K562 (cell line): ENCODE measurements around the gene BIRC7. TPM values are rescaled to one million over a fixed set of nuclear protein-coding genes. Genes with fewer than 3 reads are reported as not detected.
A peak's percentile ranks its signal among the peaks of the same experiment; 100 is the strongest.

Experiments
- ARNT ChIP-seq, 2 experiments: fragments of 450-650 bp; IDR thresholded peaks; 2 replicates each; pipeline ENCODE4 v1.6.1; 2016; ENCODE audit warnings: mild to moderate bottlenecking in 1 of 2
- BDP1 ChIP-seq: IDR thresholded peaks from 3 replicates; pipeline ENCODE4 v1.6.1; 2011; ENCODE audit not compliant: insufficient read length, insufficient read depth
- EHMT2 ChIP-seq: fragments of 450-650 bp; IDR thresholded peaks from 2 replicates; pipeline ENCODE4 v1.6.1; 2018; ENCODE audit warnings: antibody characterized with exemption
- EP300 ChIP-seq: IDR thresholded peaks from 2 replicates; pipeline ENCODE4 v1.6.1; 2012; ENCODE audit warnings: low read length, improper control_type of control experiment
- ETV5 ChIP-seq: sonication (generic); formaldehyde crosslinking; IDR thresholded peaks from 2 replicates; pipeline ENCODE4 v1.4.0; 2020; ENCODE audit warnings: low read depth, mild to moderate bottlenecking, missing genetic modification reagents
- FOXA3 ChIP-seq, 2 experiments: fragments of 450-650 bp in 1 of 2; sonication (generic) in 1 of 2; formaldehyde crosslinking; IDR thresholded peaks in 1 of 2; conservative IDR thresholded peaks in 1 of 2; 2 replicates each; pipeline versions ENCODE4 v1.4.0 to v1.8.0; 2020 to 2022; ENCODE audit warnings: mild to moderate bottlenecking in 2 of 2, missing genetic modification reagents in 1 of 2
- FOXK1 ChIP-seq: sonication (generic); formaldehyde crosslinking; IDR thresholded peaks from 2 replicates; pipeline ENCODE4 v1.8.0; 2022; ENCODE audit warnings: missing genetic modification reagents, mild to moderate bottlenecking, borderline replicate concordance
- HCFC1 ChIP-seq: IDR thresholded peaks from 2 replicates; pipeline ENCODE4 v1.6.1; 2012; ENCODE audit warnings: low read depth, low read length, improper control_type of control experiment
- MTA1 ChIP-seq: fragments of 450-650 bp; IDR thresholded peaks from 2 replicates; pipeline ENCODE4 v1.6.1; 2017; ENCODE audit warnings: borderline replicate concordance
- NEUROD1 ChIP-seq: fragments of 150-350 bp; IDR thresholded peaks from 2 replicates; pipeline ENCODE4 v1.6.1; 2014; ENCODE audit warnings: borderline replicate concordance, low read length, low read depth; ENCODE audit not compliant: partially characterized antibody
- SETDB1 ChIP-seq: IDR thresholded peaks from one replicate; pipeline ENCODE4 v1.6.1; 2012; ENCODE audit warnings: low read length, control low read depth, inconsistent platforms
- SIRT6 ChIP-seq: IDR thresholded peaks from one replicate; pipeline ENCODE4 v1.6.1; 2012; ENCODE audit warnings: low read depth, mild to moderate bottlenecking, control low read depth, inconsistent platforms, low read length, moderate library complexity
- SMAD2 ChIP-seq: fragments of 150-350 bp; IDR thresholded peaks from 2 replicates; pipeline ENCODE4 v1.6.1; 2014; ENCODE audit warnings: low read depth, mild to moderate bottlenecking, low read length
- ZNF232 ChIP-seq: sonication (generic); formaldehyde crosslinking; IDR thresholded peaks from 2 replicates; pipeline ENCODE4 v1.8.0; 2022; ENCODE audit warnings: mild to moderate bottlenecking, missing genetic modification reagents
- ZNF239 ChIP-seq: fragments of 250-450 bp; sonication (Bioruptor Pico); IDR thresholded peaks from 2 replicates; pipeline ENCODE4 v1.4.0; 2020; ENCODE audit warnings: mild to moderate bottlenecking
- polyA plus RNA-seq, 8 experiments: library from polyadenylated mRNA; depleted of rRNA in 4 of 8; stranded (reverse) in 5 of 8; unstranded in 3 of 8; fragments of >200 nt; fragmentation: Nextera tagmentation in 2 of 8; fragmentation: Illumina TruSeq in 1 of 8; extraction: Ambion mirVana in 2 of 8; extraction: Trizol in 1 of 8; gene quantifications; 2 replicates each; pipeline versions ENCODE4 v1.2.1 to v1.2.3, GENCODE V29; 2011 to 2014; ENCODE audit warnings: inconsistent platforms in 1 of 8, missing spikeins in 1 of 8
- total RNA-seq, 7 experiments: library from RNA; depleted of rRNA in 6 of 7; stranded (reverse); fragments of >200 nt in 6 of 7; fragmentation: Illumina TruSeq in 2 of 7; extraction: Trizol in 2 of 7; gene quantifications; 2 replicates each; pipeline versions ENCODE4 v1.2.1 to v1.2.3, GENCODE V29; 2011 to 2021; ENCODE audit warnings: low replicate concordance in 1 of 7
- TF ChIP-seq, protein P1 (sequence below): fragments of 250-450 bp; sonication (Bioruptor Pico); IDR thresholded peaks from 2 replicates; pipeline ENCODE4 v1.4.0; 2020; ENCODE audit warnings: mild to moderate bottlenecking, moderate library complexity
- TF ChIP-seq, protein P2 (sequence below): sonication (generic); formaldehyde crosslinking; IDR thresholded peaks from 2 replicates; pipeline ENCODE4 v1.5.0; 2020; ENCODE audit warnings: missing genetic modification reagents
- TF ChIP-seq, protein P3 (sequence below): fragments of 250-450 bp; sonication (Bioruptor Pico); IDR thresholded peaks from 2 replicates; pipeline ENCODE4 v1.5.0; 2021
- TF ChIP-seq, protein P4 (sequence below), 2 experiments: fragments of 450-650 bp in 1 of 2; sonication (generic) in 1 of 2; formaldehyde crosslinking; conservative IDR thresholded peaks; 2 replicates each; pipeline versions ENCODE4 v1.4.0 to v1.8.1; 2020 to 2022; ENCODE audit warnings: mild to moderate bottlenecking in 1 of 2, missing genetic modification reagents in 1 of 2
- TF ChIP-seq, protein P5 (sequence below): fragments of 450-650 bp; formaldehyde crosslinking; IDR thresholded peaks from 2 replicates; pipeline ENCODE4 v1.4.0; 2020; ENCODE audit warnings: mild to moderate bottlenecking, moderate library complexity
- TF ChIP-seq, protein P6 (sequence below): fragments of 450-650 bp; IDR thresholded peaks from 2 replicates; pipeline ENCODE4 v1.7.0; 2016; ENCODE audit warnings: borderline replicate concordance

The BIRC7 gene
- total and polyA plus RNA-seq, 9 of the 15 experiments (the other 6 are each of a cell fraction or from before 2014, with no cell fraction given), result 0.14 to 0.19 (median 0.16) TPM; not detected in 5

DNA sequence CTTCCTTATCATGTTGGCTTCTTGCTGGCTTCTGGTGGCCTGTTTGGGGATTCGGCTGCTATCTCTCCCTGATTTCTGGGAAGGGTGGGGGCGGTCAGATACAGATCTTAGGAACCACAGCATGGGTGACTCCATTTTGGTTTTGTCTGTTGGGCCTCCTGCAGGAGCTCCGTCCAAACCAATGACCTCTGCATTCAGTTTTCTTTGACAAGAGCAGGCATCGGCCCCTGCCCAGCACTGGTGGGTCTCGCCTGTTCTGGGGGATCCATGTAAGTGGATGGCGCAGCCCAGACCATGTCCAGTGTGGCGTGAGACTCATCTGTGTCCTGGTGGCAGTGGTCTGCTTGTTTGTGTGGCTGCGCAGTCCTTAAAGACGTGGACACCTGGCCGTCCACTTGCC, 28.3 kb downstream of the BIRC7 start (continued):
- TF ChIP-seq, protein P1, sequence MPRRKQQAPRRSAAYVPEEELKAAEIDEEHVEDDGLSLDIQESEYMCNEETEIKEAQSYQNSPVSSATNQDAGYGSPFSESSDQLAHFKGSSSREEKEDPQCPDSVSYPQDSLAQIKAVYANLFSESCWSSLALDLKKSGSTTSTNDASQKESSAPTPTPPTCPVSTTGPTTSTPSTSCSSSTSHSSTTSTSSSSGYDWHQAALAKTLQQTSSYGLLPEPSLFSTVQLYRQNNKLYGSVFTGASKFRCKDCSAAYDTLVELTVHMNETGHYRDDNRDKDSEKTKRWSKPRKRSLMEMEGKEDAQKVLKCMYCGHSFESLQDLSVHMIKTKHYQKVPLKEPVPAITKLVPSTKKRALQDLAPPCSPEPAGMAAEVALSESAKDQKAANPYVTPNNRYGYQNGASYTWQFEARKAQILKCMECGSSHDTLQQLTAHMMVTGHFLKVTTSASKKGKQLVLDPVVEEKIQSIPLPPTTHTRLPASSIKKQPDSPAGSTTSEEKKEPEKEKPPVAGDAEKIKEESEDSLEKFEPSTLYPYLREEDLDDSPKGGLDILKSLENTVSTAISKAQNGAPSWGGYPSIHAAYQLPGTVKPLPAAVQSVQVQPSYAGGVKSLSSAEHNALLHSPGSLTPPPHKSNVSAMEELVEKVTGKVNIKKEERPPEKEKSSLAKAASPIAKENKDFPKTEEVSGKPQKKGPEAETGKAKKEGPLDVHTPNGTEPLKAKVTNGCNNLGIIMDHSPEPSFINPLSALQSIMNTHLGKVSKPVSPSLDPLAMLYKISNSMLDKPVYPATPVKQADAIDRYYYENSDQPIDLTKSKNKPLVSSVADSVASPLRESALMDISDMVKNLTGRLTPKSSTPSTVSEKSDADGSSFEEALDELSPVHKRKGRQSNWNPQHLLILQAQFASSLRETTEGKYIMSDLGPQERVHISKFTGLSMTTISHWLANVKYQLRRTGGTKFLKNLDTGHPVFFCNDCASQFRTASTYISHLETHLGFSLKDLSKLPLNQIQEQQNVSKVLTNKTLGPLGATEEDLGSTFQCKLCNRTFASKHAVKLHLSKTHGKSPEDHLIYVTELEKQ, result peak; percentile 92
- TF ChIP-seq, protein P2, sequence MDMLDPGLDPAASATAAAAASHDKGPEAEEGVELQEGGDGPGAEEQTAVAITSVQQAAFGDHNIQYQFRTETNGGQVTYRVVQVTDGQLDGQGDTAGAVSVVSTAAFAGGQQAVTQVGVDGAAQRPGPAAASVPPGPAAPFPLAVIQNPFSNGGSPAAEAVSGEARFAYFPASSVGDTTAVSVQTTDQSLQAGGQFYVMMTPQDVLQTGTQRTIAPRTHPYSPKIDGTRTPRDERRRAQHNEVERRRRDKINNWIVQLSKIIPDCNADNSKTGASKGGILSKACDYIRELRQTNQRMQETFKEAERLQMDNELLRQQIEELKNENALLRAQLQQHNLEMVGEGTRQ (CRISPR knock-in tag), result no peak
- TF ChIP-seq MTA1 (no peak), EHMT2 (no peak), NEUROD1 (no peak), ZNF239 (CRISPR knock-in tag) (peak; percentile 88), BDP1 (no peak), HCFC1 (no peak), ETV5 (no peak), ZNF232 (no peak), ARNT (IDR thresholded peaks at IDR 0.05) (no peak), SIRT6 (no peak), FOXA3 (CRISPR knock-in tag; conservative IDR thresholded peaks at IDR 0.05 in 1 of 2, IDR thresholded peaks at IDR 0.05 in 1 of 2) (no peak), EP300 (no peak), FOXK1 (no peak), SMAD2 (no peak), SETDB1 (no peak)
- TF ChIP-seq, protein P3, sequence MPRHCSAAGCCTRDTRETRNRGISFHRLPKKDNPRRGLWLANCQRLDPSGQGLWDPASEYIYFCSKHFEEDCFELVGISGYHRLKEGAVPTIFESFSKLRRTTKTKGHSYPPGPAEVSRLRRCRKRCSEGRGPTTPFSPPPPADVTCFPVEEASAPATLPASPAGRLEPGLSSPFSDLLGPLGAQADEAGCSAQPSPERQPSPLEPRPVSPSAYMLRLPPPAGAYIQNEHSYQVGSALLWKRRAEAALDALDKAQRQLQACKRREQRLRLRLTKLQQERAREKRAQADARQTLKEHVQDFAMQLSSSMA (CRISPR knock-in tag), result no peak
- TF ChIP-seq, protein P4, sequence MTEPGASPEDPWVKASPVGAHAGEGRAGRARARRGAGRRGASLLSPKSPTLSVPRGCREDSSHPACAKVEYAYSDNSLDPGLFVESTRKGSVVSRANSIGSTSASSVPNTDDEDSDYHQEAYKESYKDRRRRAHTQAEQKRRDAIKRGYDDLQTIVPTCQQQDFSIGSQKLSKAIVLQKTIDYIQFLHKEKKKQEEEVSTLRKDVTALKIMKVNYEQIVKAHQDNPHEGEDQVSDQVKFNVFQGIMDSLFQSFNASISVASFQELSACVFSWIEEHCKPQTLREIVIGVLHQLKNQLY (CRISPR knock-in tag; conservative IDR thresholded peaks at IDR 0.05), result no peak
- TF ChIP-seq, protein P5, sequence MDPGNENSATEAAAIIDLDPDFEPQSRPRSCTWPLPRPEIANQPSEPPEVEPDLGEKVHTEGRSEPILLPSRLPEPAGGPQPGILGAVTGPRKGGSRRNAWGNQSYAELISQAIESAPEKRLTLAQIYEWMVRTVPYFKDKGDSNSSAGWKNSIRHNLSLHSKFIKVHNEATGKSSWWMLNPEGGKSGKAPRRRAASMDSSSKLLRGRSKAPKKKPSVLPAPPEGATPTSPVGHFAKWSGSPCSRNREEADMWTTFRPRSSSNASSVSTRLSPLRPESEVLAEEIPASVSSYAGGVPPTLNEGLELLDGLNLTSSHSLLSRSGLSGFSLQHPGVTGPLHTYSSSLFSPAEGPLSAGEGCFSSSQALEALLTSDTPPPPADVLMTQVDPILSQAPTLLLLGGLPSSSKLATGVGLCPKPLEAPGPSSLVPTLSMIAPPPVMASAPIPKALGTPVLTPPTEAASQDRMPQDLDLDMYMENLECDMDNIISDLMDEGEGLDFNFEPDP (CRISPR knock-in tag), result no peak
- TF ChIP-seq, protein P6, sequence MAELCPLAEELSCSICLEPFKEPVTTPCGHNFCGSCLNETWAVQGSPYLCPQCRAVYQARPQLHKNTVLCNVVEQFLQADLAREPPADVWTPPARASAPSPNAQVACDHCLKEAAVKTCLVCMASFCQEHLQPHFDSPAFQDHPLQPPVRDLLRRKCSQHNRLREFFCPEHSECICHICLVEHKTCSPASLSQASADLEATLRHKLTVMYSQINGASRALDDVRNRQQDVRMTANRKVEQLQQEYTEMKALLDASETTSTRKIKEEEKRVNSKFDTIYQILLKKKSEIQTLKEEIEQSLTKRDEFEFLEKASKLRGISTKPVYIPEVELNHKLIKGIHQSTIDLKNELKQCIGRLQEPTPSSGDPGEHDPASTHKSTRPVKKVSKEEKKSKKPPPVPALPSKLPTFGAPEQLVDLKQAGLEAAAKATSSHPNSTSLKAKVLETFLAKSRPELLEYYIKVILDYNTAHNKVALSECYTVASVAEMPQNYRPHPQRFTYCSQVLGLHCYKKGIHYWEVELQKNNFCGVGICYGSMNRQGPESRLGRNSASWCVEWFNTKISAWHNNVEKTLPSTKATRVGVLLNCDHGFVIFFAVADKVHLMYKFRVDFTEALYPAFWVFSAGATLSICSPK, result no peak
